ENCODE results near the gene DDRGK1.

DNA sequence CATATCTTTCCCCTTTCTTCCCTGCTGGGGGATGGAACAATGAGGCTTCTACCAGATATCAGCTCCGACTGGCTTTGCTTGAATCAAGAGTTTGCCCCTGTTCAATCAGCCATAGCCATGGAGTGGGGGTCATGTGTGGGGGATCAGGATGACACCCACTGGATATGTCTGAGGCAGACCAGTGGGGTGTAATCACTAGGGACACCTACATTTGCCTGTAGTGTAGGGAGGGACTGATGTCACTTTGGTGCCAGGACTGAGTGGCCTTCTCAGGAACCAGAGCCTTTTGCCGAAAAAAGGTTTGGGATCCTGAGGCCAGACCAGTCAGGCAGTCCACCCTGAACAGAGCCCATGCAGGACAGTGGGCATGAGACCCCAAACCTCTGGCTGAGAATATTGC is 5.9 kb upstream of the DDRGK1 start:
- no peak for TF ChIP-seq POLR2A (IDR thresholded peaks at IDR 0.05)
- TF ChIP-seq, protein P1, sequence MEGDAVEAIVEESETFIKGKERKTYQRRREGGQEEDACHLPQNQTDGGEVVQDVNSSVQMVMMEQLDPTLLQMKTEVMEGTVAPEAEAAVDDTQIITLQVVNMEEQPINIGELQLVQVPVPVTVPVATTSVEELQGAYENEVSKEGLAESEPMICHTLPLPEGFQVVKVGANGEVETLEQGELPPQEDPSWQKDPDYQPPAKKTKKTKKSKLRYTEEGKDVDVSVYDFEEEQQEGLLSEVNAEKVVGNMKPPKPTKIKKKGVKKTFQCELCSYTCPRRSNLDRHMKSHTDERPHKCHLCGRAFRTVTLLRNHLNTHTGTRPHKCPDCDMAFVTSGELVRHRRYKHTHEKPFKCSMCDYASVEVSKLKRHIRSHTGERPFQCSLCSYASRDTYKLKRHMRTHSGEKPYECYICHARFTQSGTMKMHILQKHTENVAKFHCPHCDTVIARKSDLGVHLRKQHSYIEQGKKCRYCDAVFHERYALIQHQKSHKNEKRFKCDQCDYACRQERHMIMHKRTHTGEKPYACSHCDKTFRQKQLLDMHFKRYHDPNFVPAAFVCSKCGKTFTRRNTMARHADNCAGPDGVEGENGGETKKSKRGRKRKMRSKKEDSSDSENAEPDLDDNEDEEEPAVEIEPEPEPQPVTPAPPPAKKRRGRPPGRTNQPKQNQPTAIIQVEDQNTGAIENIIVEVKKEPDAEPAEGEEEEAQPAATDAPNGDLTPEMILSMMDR (IDR thresholded peaks at IDR 0.05): no peak

Measured in esophagus squamous epithelium (tissue), 4 donors.